Neuronal stem cell (in vitro differentiated cells): ENCODE measurements around the gene MAPK7.
A peak's percentile ranks its signal among the peaks of the same experiment; 100 is the strongest.

Experiments used
- DNase-seq: peaks from one replicate; pipeline ENCODE4 v3.0.0-alpha.2; 2013; ENCODE audit warnings: low spot score
- H2AFZ ChIP-seq: one replicate; pipeline ENCODE4 v1.6.1; 2013; ENCODE audit warnings: mild to moderate bottlenecking, low read length, inconsistent platforms
- H2AK5ac ChIP-seq: 2 replicates; pipeline ENCODE4 v1.6.1; 2013; ENCODE audit warnings: low read depth, mild to moderate bottlenecking, inconsistent platforms, low read length, moderate library complexity, mixed read lengths
- H2BK120ac ChIP-seq: 2 replicates; pipeline ENCODE4 v1.6.1; 2013; ENCODE audit warnings: low read depth, mild to moderate bottlenecking, inconsistent platforms, low read length, moderate library complexity, mixed read lengths
- H2BK12ac ChIP-seq: one replicate; pipeline ENCODE4 v1.6.1; 2013; ENCODE audit warnings: low read length, inconsistent platforms
- H2BK15ac ChIP-seq: 2 replicates; pipeline ENCODE4 v1.6.1; 2013; ENCODE audit warnings: mild to moderate bottlenecking, low read length, inconsistent platforms, mixed read lengths
- H2BK5ac ChIP-seq: one replicate; pipeline ENCODE4 v1.6.1; 2013; ENCODE audit warnings: inconsistent platforms, mild to moderate bottlenecking, low read length, moderate library complexity
- H3K14ac ChIP-seq: one replicate; pipeline ENCODE4 v1.6.1; 2013; ENCODE audit warnings: low read length, inconsistent platforms
- H3K18ac ChIP-seq: 2 replicates; pipeline ENCODE4 v1.6.1; 2013; ENCODE audit warnings: low read length, inconsistent platforms
- H3K23ac ChIP-seq: 2 replicates; pipeline ENCODE4 v1.6.1; 2013; ENCODE audit warnings: low read depth, mild to moderate bottlenecking, mixed read lengths, low read length, inconsistent platforms; ENCODE audit not compliant: poor library complexity
- H3K27ac ChIP-seq: replicated peaks from 3 replicates; pipeline ENCODE4 v1.5.1; 2013; ENCODE audit warnings: low read length, inconsistent platforms
- H3K27me3 ChIP-seq, 3 experiments: 2 replicates each; pipeline ENCODE4 v1.6.1; 2013; ENCODE audit warnings: low read length in 3 of 3, mild to moderate bottlenecking in 2 of 3, inconsistent platforms in 1 of 3, low read depth in 1 of 3, mixed read lengths in 1 of 3, moderate library complexity in 1 of 3; ENCODE audit not compliant: control insufficient read depth in 3 of 3, insufficient read depth in 3 of 3
- H3K36me3 ChIP-seq, 2 donors: replicated peaks in 1 of 2; 2 replicates each; pipeline ENCODE4 v1.6.1; 2013; ENCODE audit warnings: low read length in 2 of 2; ENCODE audit not compliant: control insufficient read depth in 2 of 2, insufficient read depth in 2 of 2
- H3K4ac ChIP-seq: 2 replicates; pipeline ENCODE4 v1.6.1; 2013; ENCODE audit warnings: inconsistent platforms, mild to moderate bottlenecking, low read length, moderate library complexity
- H3K4me1 ChIP-seq, 2 donors: 1 replicate in 1 of 2; 2 replicates in 1 of 2; pipeline ENCODE4 v1.6.1; 2013; ENCODE audit warnings: low read length in 2 of 2, low read depth in 1 of 2; ENCODE audit not compliant: control insufficient read depth in 2 of 2, insufficient read depth in 1 of 2
- H3K4me2 ChIP-seq: one replicate; pipeline ENCODE4 v1.6.1; 2013; ENCODE audit warnings: mild to moderate bottlenecking, low read length, inconsistent platforms; ENCODE audit not compliant: insufficient read depth, poor library complexity, severe bottlenecking
- H3K4me3 ChIP-seq, 2 donors: 2 replicates each; pipeline ENCODE4 v1.5.1; 2013; ENCODE audit warnings: low read length in 2 of 2, mild to moderate bottlenecking in 2 of 2, inconsistent platforms in 1 of 2, moderate library complexity in 1 of 2
- H3K79me1 ChIP-seq: one replicate; pipeline ENCODE4 v1.6.1; 2013; ENCODE audit warnings: low read depth, mild to moderate bottlenecking, inconsistent platforms, low read length, moderate library complexity
- H3K9ac ChIP-seq: one replicate; pipeline ENCODE4 v1.6.1; 2013; ENCODE audit warnings: mild to moderate bottlenecking, low read depth, low read length, inconsistent platforms; ENCODE audit not compliant: poor library complexity
- H3K9me3 ChIP-seq, 2 donors: replicated peaks in 1 of 2; 2 replicates each; pipeline versions ENCODE3 to v1.6.1; 2013; ENCODE audit warnings: low read length in 2 of 2, mild to moderate bottlenecking in 2 of 2, inconsistent platforms in 1 of 2, low read depth in 1 of 2, mixed read lengths in 1 of 2, moderate library complexity in 1 of 2; ENCODE audit not compliant: control insufficient read depth in 2 of 2, insufficient read depth in 1 of 2
- H4K8ac ChIP-seq: one replicate; pipeline ENCODE4 v1.6.1; 2013; ENCODE audit warnings: low read depth, mild to moderate bottlenecking, inconsistent platforms, low read length, moderate library complexity
- H4K91ac ChIP-seq: one replicate; pipeline ENCODE4 v1.6.1; 2013; ENCODE audit warnings: low read length, low read depth, mild to moderate bottlenecking, inconsistent platforms; ENCODE audit not compliant: poor library complexity
- WGBS, 2 donors: extraction: QIAGEN DNeasy Blood & Tissue Kit; methylation state at CpG; one replicate each; pipeline ENCODE4 v1.1.7; 2013; ENCODE audit warnings: missing lambda C conversion rate in 2 of 2, mixed read lengths in 1 of 2; ENCODE audit not compliant: insufficient read length in 2 of 2, insufficient replicate concordance in 1 of 2; ENCODE audit errors: extremely low coverage in 2 of 2; 5-methylcytosine and 5-hydroxymethylcytosine counted together

MAPK7 gene

DNA sequence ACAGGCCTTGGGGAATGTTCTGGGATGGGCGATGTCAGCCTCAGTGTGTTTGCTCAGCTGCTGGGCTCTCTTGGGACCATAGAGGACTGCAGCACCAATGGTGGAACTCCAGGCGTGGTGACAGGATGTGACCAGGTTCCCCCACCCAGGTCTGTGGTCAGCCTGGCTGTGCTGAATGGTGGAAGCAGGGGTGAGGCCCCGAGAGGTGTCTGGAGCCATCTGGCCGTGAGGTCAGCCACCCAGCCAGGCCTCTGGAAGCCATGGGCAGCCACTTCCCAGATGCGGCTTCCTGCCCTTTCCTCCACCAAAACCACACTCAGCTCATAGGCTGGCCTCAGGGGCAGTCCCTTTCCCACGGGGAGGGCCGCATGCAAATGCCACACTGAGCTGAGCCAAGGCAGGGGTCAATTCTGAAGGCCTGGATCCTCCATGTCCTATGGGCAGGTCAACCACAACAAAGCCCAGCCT lies 7.8 kb upstream of the MAPK7 start:
- H2AK5ac ChIP-seq: no peak overlapping the region
- no peak overlapping the region for H2BK120ac ChIP-seq
- H3K4ac ChIP-seq: no peak overlapping the region
- no peaks in the 10 kb centered on the region for H3K9me3 ChIP-seq
- no peak overlapping the region for H2AFZ ChIP-seq
- H3K14ac ChIP-seq: no peak overlapping the region
- no peak overlapping the region for H2BK5ac ChIP-seq
- H3K27ac ChIP-seq: no peak overlapping the region
- no peak overlapping the region for H2BK15ac ChIP-seq
- H3K23ac ChIP-seq: no peak overlapping the region
- H3K36me3 ChIP-seq: peaks cover 0 to 4% of the 10 kb centered on the region in 2 donors
- no CpG with 5 or more reads among the region's 7 CpGs for WGBS, 2 donors
- H3K27me3 ChIP-seq: no peaks in the 10 kb centered on the region
- H3K18ac ChIP-seq: no peak overlapping the region
- no peak overlapping the region for H3K4me2 ChIP-seq
- no peak for DNase-seq
- peaks cover 0 to 3% of the 10 kb centered on the region in 2 donors for H3K4me1 ChIP-seq
- H3K9ac ChIP-seq: peak overlapping the region; percentile 39
- H3K79me1 ChIP-seq: no peaks in the 10 kb centered on the region
- H4K91ac ChIP-seq: no peak overlapping the region
- H4K8ac ChIP-seq: no peak overlapping the region
- no peak overlapping the region for H2BK12ac ChIP-seq
- no peak overlapping the region for H3K4me3 ChIP-seq

DNA sequence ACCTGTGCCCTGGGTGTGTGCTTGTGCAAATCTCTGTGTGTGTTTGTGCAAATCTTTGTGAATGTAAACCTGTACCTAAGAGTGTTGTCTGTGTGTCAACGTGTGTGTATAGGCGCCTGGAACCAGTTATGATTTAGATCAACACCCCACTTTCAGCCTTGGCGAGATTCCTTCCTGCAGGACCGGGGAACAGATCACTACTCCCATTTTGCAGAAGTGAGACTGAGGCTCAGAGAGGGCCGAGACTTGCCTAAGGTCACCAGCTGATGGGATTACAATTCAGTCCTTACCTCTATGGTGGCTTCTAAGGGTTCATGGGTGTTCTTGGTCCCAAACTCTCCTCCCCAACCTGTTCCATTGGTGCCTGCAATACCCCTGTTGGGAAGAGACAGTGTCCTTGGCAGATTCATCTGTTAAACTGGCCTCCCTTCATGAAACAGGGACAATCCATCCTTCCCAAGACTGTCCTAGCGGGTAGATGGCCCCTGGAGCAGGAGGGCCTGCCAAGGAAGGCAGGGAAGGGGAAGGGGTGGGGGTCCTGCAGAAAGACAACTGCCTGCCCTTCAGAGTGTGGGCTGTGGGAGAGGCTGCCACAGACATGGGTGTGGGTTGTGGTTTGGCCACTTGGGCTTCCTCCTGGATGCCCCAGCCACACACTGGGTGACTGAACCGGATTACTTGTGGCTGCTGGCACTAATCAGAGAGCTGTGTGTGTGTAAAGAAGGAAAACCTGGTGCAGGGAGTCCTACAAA lies 6.9 kb upstream of the MAPK7 start:
- Histone ChIP-seq H3K36me3 (peaks cover 0 to 4% of the 10 kb centered on the region in 2 donors), H2BK5ac (no peak overlapping the region), H3K27me3 (no peaks in the 10 kb centered on the region), H3K9me3 (no peaks in the 10 kb centered on the region), H3K27ac (no peak overlapping the region), H3K4me3 (no peak overlapping the region), H3K18ac (no peak overlapping the region), H2AK5ac (no peak overlapping the region), H3K14ac (no peak overlapping the region), H4K8ac (no peak overlapping the region), H2BK15ac (no peak overlapping the region), H2AFZ (no peak overlapping the region), H3K4me1 (peaks cover 0 to 3% of the 10 kb centered on the region in 2 donors), H3K4me2 (no peak overlapping the region), H3K79me1 (no peaks in the 10 kb centered on the region), H4K91ac (no peak overlapping the region), H2BK12ac (no peak overlapping the region), H2BK120ac (no peak overlapping the region), H3K9ac (no peak overlapping the region), H3K4ac (no peak overlapping the region), H3K23ac (no peak overlapping the region)
- DNase-seq: no peak
- WGBS, 2 donors: no CpG with 5 or more reads among the region's 7 CpGs

DNA sequence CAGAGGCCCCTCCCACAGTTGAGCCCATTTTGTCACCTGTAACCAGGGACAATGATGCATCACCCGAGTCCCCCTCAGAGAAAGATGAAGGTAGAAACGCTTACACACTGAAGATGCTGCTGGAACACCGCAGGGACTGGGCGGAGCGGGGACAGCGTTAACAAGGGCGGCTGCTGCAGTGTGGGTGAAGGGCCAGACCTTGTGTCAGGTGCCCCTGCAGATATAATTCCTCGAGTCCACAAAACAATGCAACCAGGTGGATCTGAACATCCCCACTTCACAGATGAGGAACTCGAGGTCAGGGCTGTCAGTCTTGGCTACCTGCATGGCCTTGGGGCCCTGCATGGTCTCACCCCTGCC lies 6.3 kb upstream of the MAPK7 start:
- H2BK15ac ChIP-seq: no peak overlapping the region
- H3K4ac ChIP-seq: no peak overlapping the region
- no peaks in the 10 kb centered on the region for H3K27me3 ChIP-seq
- no peak overlapping the region for H4K8ac ChIP-seq
- no peak overlapping the region for H2BK120ac ChIP-seq
- H3K36me3 ChIP-seq: peaks cover 0 to 4% of the 10 kb centered on the region in 2 donors
- no peak overlapping the region for H3K23ac ChIP-seq
- WGBS, 2 donors: no CpG with 5 or more reads among the region's 9 CpGs
- no peak overlapping the region for H2BK12ac ChIP-seq
- peaks cover 0 to 3% of the 10 kb centered on the region in 2 donors for H3K4me1 ChIP-seq
- H3K79me1 ChIP-seq: no peaks in the 10 kb centered on the region
- H2BK5ac ChIP-seq: no peak overlapping the region
- H2AFZ ChIP-seq: no peak overlapping the region
- no peak overlapping the region for H2AK5ac ChIP-seq
- DNase-seq: no peak
- H4K91ac ChIP-seq: no peak overlapping the region
- no peak overlapping the region for H3K18ac ChIP-seq
- no peak overlapping the region for H3K4me2 ChIP-seq
- no peaks in the 10 kb centered on the region for H3K9me3 ChIP-seq
- H3K9ac ChIP-seq: no peak overlapping the region
- no peak overlapping the region for H3K14ac ChIP-seq
- no peak overlapping the region for H3K27ac ChIP-seq
- no peak overlapping the region for H3K4me3 ChIP-seq

DNA sequence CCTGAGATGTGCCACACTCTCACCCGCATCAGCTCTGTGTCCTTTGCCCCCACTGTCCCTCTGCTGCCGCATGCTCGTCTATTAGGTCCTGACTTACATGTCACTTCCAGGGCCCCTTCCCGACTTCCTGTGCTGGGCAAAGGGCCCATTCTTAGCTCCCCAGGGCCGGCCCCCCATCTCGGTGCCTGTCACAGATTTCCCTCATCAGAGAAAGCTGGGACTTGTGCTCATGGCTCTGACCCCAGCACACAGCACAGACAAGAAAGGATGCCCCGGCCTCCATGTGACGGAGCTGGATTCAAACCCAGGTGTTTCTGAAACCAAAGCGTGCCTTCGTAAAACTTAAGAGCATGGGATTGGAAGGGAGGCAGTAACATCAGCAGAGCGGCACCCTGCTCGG lies 5.9 kb upstream of the MAPK7 start:
- H3K79me1 ChIP-seq: no peaks in the 10 kb centered on the region
- H3K18ac ChIP-seq: no peak overlapping the region
- no CpG with 5 or more reads among the region's 12 CpGs for WGBS, 2 donors
- no peak overlapping the region for H4K8ac ChIP-seq
- no peaks in the 10 kb centered on the region for H3K27me3 ChIP-seq
- H4K91ac ChIP-seq: peak overlapping the region; percentile 46
- H3K4me1 ChIP-seq: peaks cover 0 to 3% of the 10 kb centered on the region in 2 donors
- no peak overlapping the region for H2AFZ ChIP-seq
- H2BK12ac ChIP-seq: no peak overlapping the region
- H3K27ac ChIP-seq: no peak overlapping the region
- no peak overlapping the region for H2BK120ac ChIP-seq
- H2AK5ac ChIP-seq: no peak overlapping the region
- no peaks in the 10 kb centered on the region for H3K9me3 ChIP-seq
- no peak for DNase-seq
- H3K23ac ChIP-seq: no peak overlapping the region
- no peak overlapping the region for H3K4me3 ChIP-seq
- H3K4ac ChIP-seq: no peak overlapping the region
- no peak overlapping the region for H2BK15ac ChIP-seq
- no peak overlapping the region for H3K14ac ChIP-seq
- H3K36me3 ChIP-seq: peaks cover 0 to 4% of the 10 kb centered on the region in 2 donors
- H2BK5ac ChIP-seq: no peak overlapping the region
- no peak overlapping the region for H3K4me2 ChIP-seq
- no peak overlapping the region for H3K9ac ChIP-seq
